A549 treated with Hydrocortisone at 1 μM for 4 hours (cell line): ENCODE measurements around the gene PDX1. TPM values are rescaled to one million over a fixed set of nuclear protein-coding genes. Genes with fewer than 3 reads are reported as not detected.

ENCODE experiments used
- total RNA-seq: library from RNA; stranded (reverse); fragments of 200-300 nt; extraction: Qiagen RNA extraction; gene quantifications from 5 replicates; pipeline ENCODE4 v1.2.3, GENCODE V29; 2022

PDX1 gene
- 0.05 to 0.12 TPM (median 0.06 TPM) in 4 of 5 replicates, not detected in the other for total RNA-seq

GRCh38 chr13:27919934-27920676, at the start of gene PDX1:
PDX1 (plus strand) TSS chr13:27920000; CDS start chr13:27920139, 139 bp downstream.

GRCh38 chr13:27969082-27969865, 49.5 kb downstream of the PDX1 start, which contains the start of gene CDX2:
CDX2 (minus strand) TSS chr13:27969315; CDS start chr13:27969006, 309 bp downstream.

Other genes with a start within 250 kb of the PDX1 start
- not detected in 5 replicates for gene GSX1, start 127.5 kb upstream of the PDX1 start, total RNA-seq
- 0.35 to 1.2 TPM (median 0.80 TPM) in 5 replicates for gene CDX2, start 49.3 kb downstream of the PDX1 start, total RNA-seq
- gene URAD, start 68.7 kb downstream of the PDX1 start, total RNA-seq: not detected in 5 replicates
- gene FLT3, start 180.6 kb downstream of the PDX1 start, total RNA-seq: not detected in 5 replicates
- gene PAN3, start 218.5 kb downstream of the PDX1 start, total RNA-seq: 6.1 to 8.5 TPM (median 7.4 TPM) in 5 replicates